Adrenal gland (tissue), 5 donors: ENCODE data around the gene VWF.

Source experiments
- POLR2A ChIP-seq, 2 donors: fragments of 450-650 bp; IDR thresholded peaks; one replicate each; pipeline ENCODE4 v1.6.1; 2017; ENCODE audit warnings: antibody characterized with exemption in 2 of 2, mild to moderate bottlenecking in 2 of 2, moderate library complexity in 1 of 2
- TF ChIP-seq, protein P1 (sequence below), 6 experiments: fragments of 450-650 bp in 4 of 6; fragments of 200-600 bp in 2 of 6; sonication (generic) in 1 of 6; IDR thresholded peaks; 1 replicate in 5 of 6; 2 replicates in 1 of 6; pipeline versions ENCODE4 v1.5.1 to v1.8.0; 2016 to 2021; ENCODE audit warnings: antibody characterized with exemption in 6 of 6, mild to moderate bottlenecking in 2 of 6, moderate library complexity in 1 of 6
- donor health status: DM: no; HTN: no; CAD: no.

DNA sequence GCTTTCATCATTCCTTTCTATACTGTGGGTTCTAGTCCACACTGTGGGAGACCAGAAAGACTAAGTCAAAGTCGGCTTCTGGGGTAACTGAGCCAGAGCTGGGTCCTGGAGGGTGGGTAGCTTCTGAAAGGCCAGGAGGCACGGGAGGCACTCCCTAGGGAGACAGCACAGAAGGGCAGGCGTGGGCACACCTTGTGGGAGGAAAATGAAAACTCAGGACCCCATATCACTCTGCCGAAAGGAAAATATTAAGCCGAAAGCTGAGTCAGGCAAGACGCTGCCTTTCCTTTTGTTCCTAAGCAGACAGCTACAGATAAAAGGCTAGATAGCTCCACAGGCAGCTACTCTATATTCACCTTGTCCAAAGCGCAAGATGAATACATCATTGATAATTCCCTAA lies 200.1 kb downstream of the VWF start:
- TF ChIP-seq, protein P1, sequence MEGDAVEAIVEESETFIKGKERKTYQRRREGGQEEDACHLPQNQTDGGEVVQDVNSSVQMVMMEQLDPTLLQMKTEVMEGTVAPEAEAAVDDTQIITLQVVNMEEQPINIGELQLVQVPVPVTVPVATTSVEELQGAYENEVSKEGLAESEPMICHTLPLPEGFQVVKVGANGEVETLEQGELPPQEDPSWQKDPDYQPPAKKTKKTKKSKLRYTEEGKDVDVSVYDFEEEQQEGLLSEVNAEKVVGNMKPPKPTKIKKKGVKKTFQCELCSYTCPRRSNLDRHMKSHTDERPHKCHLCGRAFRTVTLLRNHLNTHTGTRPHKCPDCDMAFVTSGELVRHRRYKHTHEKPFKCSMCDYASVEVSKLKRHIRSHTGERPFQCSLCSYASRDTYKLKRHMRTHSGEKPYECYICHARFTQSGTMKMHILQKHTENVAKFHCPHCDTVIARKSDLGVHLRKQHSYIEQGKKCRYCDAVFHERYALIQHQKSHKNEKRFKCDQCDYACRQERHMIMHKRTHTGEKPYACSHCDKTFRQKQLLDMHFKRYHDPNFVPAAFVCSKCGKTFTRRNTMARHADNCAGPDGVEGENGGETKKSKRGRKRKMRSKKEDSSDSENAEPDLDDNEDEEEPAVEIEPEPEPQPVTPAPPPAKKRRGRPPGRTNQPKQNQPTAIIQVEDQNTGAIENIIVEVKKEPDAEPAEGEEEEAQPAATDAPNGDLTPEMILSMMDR (IDR thresholded peaks at IDR 0.05) = no peak
- no peak for TF ChIP-seq POLR2A (IDR thresholded peaks at IDR 0.05)
